K562 (cell line): ENCODE results near the gene CREB3L4. TPM values are rescaled to one million over a fixed set of nuclear protein-coding genes. Genes with fewer than 3 reads are reported as not detected.

Experiments used
- BCLAF1 ChIP-seq, 2 experiments: fragments of 450-650 bp in 1 of 2; IDR thresholded peaks; 2 replicates each; pipeline ENCODE4 v1.6.1; 2011 to 2017; ENCODE audit warnings: low read depth in 2 of 2, antibody characterized with exemption in 1 of 2, borderline replicate concordance in 1 of 2, low read length in 1 of 2, mild to moderate bottlenecking in 1 of 2, mixed read lengths in 1 of 2; ENCODE audit not compliant: control insufficient read depth in 1 of 2
- C11orf30 ChIP-seq: fragments of 450-650 bp; IDR thresholded peaks from 2 replicates; pipeline ENCODE4 v1.6.1; 2016; ENCODE audit warnings: low read depth, mild to moderate bottlenecking
- CLOCK ChIP-seq: fragments of 250-450 bp; sonication (Bioruptor Pico); IDR thresholded peaks from 2 replicates; pipeline ENCODE4 v1.4.0; 2020; ENCODE audit warnings: mild to moderate bottlenecking, moderate library complexity, borderline replicate concordance
- ETV6 ChIP-seq, 3 experiments: fragments of 150-350 bp in 1 of 3; sonication (generic) in 1 of 3; formaldehyde crosslinking in 1 of 3; IDR thresholded peaks; 2 replicates each; pipeline versions ENCODE4 v1.6.1 to v1.8.0; 2014 to 2022; ENCODE audit warnings: borderline replicate concordance in 2 of 3, low read depth in 2 of 3, antibody characterized with exemption in 1 of 3, low read length in 1 of 3, mild to moderate bottlenecking in 1 of 3, missing genetic modification reagents in 1 of 3
- FOXA3 ChIP-seq, 2 experiments: fragments of 450-650 bp in 1 of 2; sonication (generic) in 1 of 2; formaldehyde crosslinking; IDR thresholded peaks in 1 of 2; conservative IDR thresholded peaks in 1 of 2; 2 replicates each; pipeline versions ENCODE4 v1.4.0 to v1.8.0; 2020 to 2022; ENCODE audit warnings: mild to moderate bottlenecking in 2 of 2, missing genetic modification reagents in 1 of 2
- HMBOX1 ChIP-seq: sonication (generic); IDR thresholded peaks from 2 replicates; pipeline ENCODE4 v1.6.1; 2016
- JUN ChIP-seq, 2 experiments: sonication (generic) in 1 of 2; formaldehyde crosslinking in 1 of 2; IDR thresholded peaks; 2 replicates each; pipeline versions ENCODE4 v1.6.1 to v1.8.0; 2012 to 2022; ENCODE audit warnings: borderline replicate concordance in 2 of 2, mild to moderate bottlenecking in 2 of 2, improper control_type of control experiment in 1 of 2, low read depth in 1 of 2, low read length in 1 of 2, missing genetic modification reagents in 1 of 2
- KAT7 ChIP-seq: sonication (generic); formaldehyde crosslinking; IDR thresholded peaks from 2 replicates; pipeline ENCODE4 v1.8.0; 2022; ENCODE audit warnings: missing genetic modification reagents, mild to moderate bottlenecking, borderline replicate concordance
- KDM1A ChIP-seq, 2 experiments: fragments of 450-650 bp; IDR thresholded peaks; 2 replicates each; pipeline ENCODE4 v1.6.1; 2016; ENCODE audit warnings: mild to moderate bottlenecking in 2 of 2
- MCM3 ChIP-seq: fragments of 450-650 bp; IDR thresholded peaks from 2 replicates; pipeline ENCODE4 v1.6.1; 2016
- NEUROD1 ChIP-seq: fragments of 150-350 bp; IDR thresholded peaks from 2 replicates; pipeline ENCODE4 v1.6.1; 2014; ENCODE audit warnings: borderline replicate concordance, low read length, low read depth; ENCODE audit not compliant: partially characterized antibody
- OTX1 ChIP-seq: fragments of 450-650 bp; formaldehyde crosslinking; IDR thresholded peaks from 2 replicates; pipeline ENCODE4 v1.4.0; 2022; ENCODE audit warnings: mild to moderate bottlenecking
- PCBP2 ChIP-seq: fragments of 200-400 bp; formaldehyde crosslinking; IDR thresholded peaks from 2 replicates; pipeline ENCODE4 v1.6.1; 2018; ENCODE audit warnings: low read length, low read depth, mild to moderate bottlenecking, moderate library complexity; ENCODE audit not compliant: poor library complexity, severe bottlenecking
- PHB ChIP-seq: fragments of 250-450 bp; sonication (Bioruptor Pico); IDR thresholded peaks from 2 replicates; pipeline ENCODE4 v1.5.0; 2021
- PYGO2 ChIP-seq: fragments of 450-650 bp; IDR thresholded peaks from 2 replicates; pipeline ENCODE4 v1.6.1; 2016; ENCODE audit warnings: mild to moderate bottlenecking, missing genetic modification characterization, moderate library complexity, missing compliant biosample characterization
- SMAD4 ChIP-seq: fragments of 250-450 bp; sonication (Bioruptor Pico); conservative IDR thresholded peaks from 2 replicates; pipeline ENCODE4 v1.8.0; 2021; ENCODE audit warnings: inconsistent platforms, mild to moderate bottlenecking, moderate library complexity
- VEZF1 ChIP-seq: fragments of 200-800 bp; sonication (Bioruptor generic); IDR thresholded peaks from 2 replicates; pipeline ENCODE4 v1.6.1; 2017; ENCODE audit warnings: missing genetic modification characterization, missing compliant biosample characterization
- ZNF75A ChIP-seq: fragments of 450-650 bp; formaldehyde crosslinking; IDR thresholded peaks from 2 replicates; pipeline ENCODE4 v1.4.0; 2020; ENCODE audit warnings: mild to moderate bottlenecking
- polyA plus RNA-seq, 8 experiments: library from polyadenylated mRNA; depleted of rRNA in 4 of 8; stranded (reverse) in 5 of 8; unstranded in 3 of 8; fragments of >200 nt; fragmentation: Nextera tagmentation in 2 of 8; fragmentation: Illumina TruSeq in 1 of 8; extraction: Ambion mirVana in 2 of 8; extraction: Trizol in 1 of 8; gene quantifications; 2 replicates each; pipeline versions ENCODE4 v1.2.1 to v1.2.3, GENCODE V29; 2011 to 2014; ENCODE audit warnings: inconsistent platforms in 1 of 8, missing spikeins in 1 of 8
- total RNA-seq, 7 experiments: library from RNA; depleted of rRNA in 6 of 7; stranded (reverse); fragments of >200 nt in 6 of 7; fragmentation: Illumina TruSeq in 2 of 7; extraction: Trizol in 2 of 7; gene quantifications; 2 replicates each; pipeline versions ENCODE4 v1.2.1 to v1.2.3, GENCODE V29; 2011 to 2021; ENCODE audit warnings: low replicate concordance in 1 of 7

The CREB3L4 gene
- total and polyA plus RNA-seq, 9 of the 15 experiments (the other 6 are each of a cell fraction or from before 2014, with no cell fraction given) = 9.9 to 18.6 (median 13.9) TPM

GRCh38 chr1:153946622-153947241 is 21.0 kb upstream of the CREB3L4 start, which contains the start of gene DENND4B (continued):
- TF ChIP-seq BCLAF1 (IDR thresholded peaks at IDR 0.05; ENCODE audit: borderline replicate concordance in 1 of 2, control insufficient read depth in 1 of 2, low read depth in 2 of 2, low read length in 1 of 2) (0 out of 4 replicates have a peak, but pooled peaks of 1 of the 2 experiments have one; percentile 51), SMAD4 (CRISPR knock-in tag) (peak; percentile 82), FOXA3 (CRISPR knock-in tag; conservative IDR thresholded peaks at IDR 0.05 in 1 of 2, IDR thresholded peaks at IDR 0.05 in 1 of 2) (no peak), ZNF75A (CRISPR knock-in tag) (no peak), KDM1A (IDR thresholded peaks at IDR 0.05) (no peak; a peak in 1 of 4 replicates), MCM3 (no peak), OTX1 (CRISPR knock-in tag) (no peak), NEUROD1 (no peak), C11orf30 (0 out of 2 replicates have a peak, but pooled peaks have one; percentile 10), VEZF1 (CRISPR knock-in tag) (peak; percentile 92), CLOCK (no peak), PHB (CRISPR knock-in tag) (no peak), PCBP2 (no peak), KAT7 (CRISPR knock-in tag) (0 out of 2 replicates have a peak, but pooled peaks have one; percentile 66), PYGO2 (tag) (no peak), JUN (IDR thresholded peaks at IDR 0.05; ENCODE audit: borderline replicate concordance, low read depth, low read length) (no peak), JUN (CRISPR knock-in tag; IDR thresholded peaks at IDR 0.05; ENCODE audit: borderline replicate concordance) (no peak), HMBOX1 (no peak), ETV6 (IDR thresholded peaks at IDR 0.05; ENCODE audit: borderline replicate concordance in 1 of 2, low read depth in 2 of 2, low read length in 1 of 2) (no peak), ETV6 (CRISPR knock-in tag; IDR thresholded peaks at IDR 0.05; ENCODE audit: borderline replicate concordance) (no peak)
